ENCODE measurements around the gene EPC2. TPM values are rescaled to one million over a fixed set of nuclear protein-coding genes. Genes with fewer than 3 reads are reported as not detected.

EPC2 gene
- total RNA-seq, 2 experiments from 2014 or later = 12.8 to 26.3 TPM

- Histone ChIP-seq H3K9me2 (ENCODE audit: insufficient read depth, low read length) (no peaks in the 10 kb centered on the region), H3K79me2 (ENCODE audit: insufficient read depth, low read depth, low read length) (no peaks in the 10 kb centered on the region), H3K36me3 (ENCODE audit: insufficient read depth, low read length) (no peaks in the 10 kb centered on the region), H3K9me3 (ENCODE audit: low read length) (no peaks in the 10 kb centered on the region), H3K4me3 (ENCODE audit: low read depth, low read length, poor library complexity, severe bottlenecking) (no peak overlapping the region), H3K4me2 (ENCODE audit: low read length) (no peak overlapping the region), H4K20me1 (ENCODE audit: insufficient read depth, low read length) (no peaks in the 10 kb centered on the region), H3K4me1 (ENCODE audit: insufficient read depth, low read length, poor library complexity, severe bottlenecking) (no peaks in the 10 kb centered on the region), H2AFZ (ENCODE audit: low read length) (no peak overlapping the region), H3K27ac (ENCODE audit: low read depth, low read length, poor library complexity, severe bottlenecking) (no peak overlapping the region)
- no peak for DNase-seq (ENCODE audit: low spot score)
- intact Hi-C loops (cut with micrococcal nuclease; ENCODE audit: unreplicated experiment) = no loop called here
- BruUV-seq (replicated peaks) = no TSS peak
- POLR2A ChIA-PET = interaction anchor here (0.5 to 0.7 kb wide), 3 partner anchors 17 to 1741 kb away, joined by 3 read pairs; no protein-coding TSS in a partner anchor
- CTCF ChIA-PET (ENCODE audit: unreplicated experiment) = no interaction called here
- TF ChIP-seq CTCF (conservative IDR thresholded peaks at IDR 0.05; ENCODE audit: low read length) (no peak), EZH2phosphoT487 (IDR thresholded peaks at IDR 0.05; ENCODE audit: borderline replicate concordance, low read depth, low read length) (no peak)
These were observed 39.6 kb upstream of the EPC2 start for GRCh38 chr2:148604927-148605326.

- H4K20me1 ChIP-seq (ENCODE audit: insufficient read depth, low read length) = no peaks in the 10 kb centered on the region
- H3K4me2 ChIP-seq (ENCODE audit: low read length) = no peak overlapping the region
- intact Hi-C loops (cut with micrococcal nuclease; ENCODE audit: unreplicated experiment) = no loop called here
- no peak for DNase-seq (ENCODE audit: low spot score)
- no peak overlapping the region for H3K27ac ChIP-seq (ENCODE audit: low read depth, low read length, poor library complexity, severe bottlenecking)
- BruUV-seq (replicated peaks) = no TSS peak
- no peaks in the 10 kb centered on the region for H3K4me1 ChIP-seq (ENCODE audit: insufficient read depth, low read length, poor library complexity, severe bottlenecking)
- H3K9me2 ChIP-seq (ENCODE audit: insufficient read depth, low read length) = no peaks in the 10 kb centered on the region
- no peaks in the 10 kb centered on the region for H3K9me3 ChIP-seq (ENCODE audit: low read length)
- no peaks in the 10 kb centered on the region for H3K79me2 ChIP-seq (ENCODE audit: insufficient read depth, low read depth, low read length)
- no peak overlapping the region for H3K4me3 ChIP-seq (ENCODE audit: low read depth, low read length, poor library complexity, severe bottlenecking)
- no peaks in the 10 kb centered on the region for H3K36me3 ChIP-seq (ENCODE audit: insufficient read depth, low read length)
- TF ChIP-seq CTCF (conservative IDR thresholded peaks at IDR 0.05; ENCODE audit: low read length) (no peak), EZH2phosphoT487 (IDR thresholded peaks at IDR 0.05; ENCODE audit: borderline replicate concordance, low read depth, low read length) (no peak)
- CTCF ChIA-PET (ENCODE audit: unreplicated experiment) = interaction anchor here (0.6 kb wide), 1 partner anchor 13 kb away, joined by 3 read pairs; no protein-coding TSS in a partner anchor
- H2AFZ ChIP-seq (ENCODE audit: low read length) = no peak overlapping the region
- POLR2A ChIA-PET = no interaction called here
These were observed 37.0 kb upstream of the EPC2 start for GRCh38 chr2:148607566-148607965.

- Histone ChIP-seq H3K27ac (ENCODE audit: low read depth, low read length, poor library complexity, severe bottlenecking) (no peak overlapping the region), H3K4me1 (ENCODE audit: insufficient read depth, low read length, poor library complexity, severe bottlenecking) (no peaks in the 10 kb centered on the region), H3K79me2 (ENCODE audit: insufficient read depth, low read depth, low read length) (no peaks in the 10 kb centered on the region), H2AFZ (ENCODE audit: low read length) (no peak overlapping the region), H4K20me1 (ENCODE audit: insufficient read depth, low read length) (no peaks in the 10 kb centered on the region), H3K9me2 (ENCODE audit: insufficient read depth, low read length) (no peaks in the 10 kb centered on the region), H3K4me3 (ENCODE audit: low read depth, low read length, poor library complexity, severe bottlenecking) (no peak overlapping the region), H3K4me2 (ENCODE audit: low read length) (no peak overlapping the region), H3K9me3 (ENCODE audit: low read length) (no peaks in the 10 kb centered on the region), H3K36me3 (ENCODE audit: insufficient read depth, low read length) (no peaks in the 10 kb centered on the region)
- ChIA-PET CTCF (ENCODE audit: unreplicated experiment) (no interaction called here), POLR2A (interaction anchor here (0.6 to 0.7 kb wide), 3 partner anchors 69 to 595 kb away, joined by 3 to 4 read pairs (median 3); no protein-coding TSS in a partner anchor)
- BruUV-seq (replicated peaks) = no TSS peak
- TF ChIP-seq EZH2phosphoT487 (IDR thresholded peaks at IDR 0.05; ENCODE audit: borderline replicate concordance, low read depth, low read length) (no peak), CTCF (conservative IDR thresholded peaks at IDR 0.05; ENCODE audit: low read length) (no peak)
- intact Hi-C loops (cut with micrococcal nuclease; ENCODE audit: unreplicated experiment) = no loop called here
- no peak for DNase-seq (ENCODE audit: low spot score)
These were observed 31.1 kb upstream of the EPC2 start for GRCh38 chr2:148613231-148614013.
